Endothelial cell (in vitro differentiated cells): ENCODE measurements around the gene LRIG1. TPM values are rescaled to one million over a fixed set of nuclear protein-coding genes. Genes with fewer than 3 reads are reported as not detected.

Source experiments
- DNase-seq: peaks from one replicate; pipeline ENCODE4 v3.0.0; 2021; ENCODE audit warnings: low spot score
- H3K27ac Mint-ChIP-seq: one replicate; pipeline ENCODE4 v1.8.0; 2021; ENCODE audit warnings: mixed read lengths, inconsistent platforms; ENCODE audit not compliant: unreplicated experiment
- H3K27me3 Mint-ChIP-seq: one replicate; pipeline ENCODE4 v1.8.0; 2021; ENCODE audit warnings: mild to moderate bottlenecking, moderate library complexity, mixed read lengths, inconsistent platforms; ENCODE audit not compliant: unreplicated experiment
- H3K36me3 Mint-ChIP-seq: one replicate; pipeline ENCODE4 v1.8.0; 2021; ENCODE audit warnings: mild to moderate bottlenecking, low read depth, mixed read lengths, inconsistent platforms; ENCODE audit not compliant: unreplicated experiment
- H3K4me1 Mint-ChIP-seq: one replicate; pipeline ENCODE4 v1.8.0; 2021; ENCODE audit warnings: mild to moderate bottlenecking, mixed read lengths, inconsistent platforms; ENCODE audit not compliant: unreplicated experiment
- H3K4me3 Mint-ChIP-seq: one replicate; pipeline ENCODE4 v1.8.0; 2021; ENCODE audit warnings: mild to moderate bottlenecking, mixed read lengths, inconsistent platforms; ENCODE audit not compliant: unreplicated experiment
- H3K9me3 Mint-ChIP-seq: one replicate; pipeline ENCODE4 v1.8.0; 2021; ENCODE audit warnings: mixed read lengths, inconsistent platforms; ENCODE audit not compliant: unreplicated experiment
- CTCF ChIP-seq: fragments of 200-600 bp; sonication (generic); IDR thresholded peaks from one replicate; pipeline ENCODE4 v1.5.0; 2021; ENCODE audit warnings: antibody characterized with exemption; ENCODE audit not compliant: unreplicated experiment
- total RNA-seq: library from RNA; stranded (reverse); fragmentation: NEBNext Ultra II Directional; extraction: Animal tissue kit (Norgen Biotek cat#: 25700); gene quantifications from one replicate; pipeline ENCODE4 v1.2.1, GENCODE V29; 2021; ENCODE audit not compliant: unreplicated experiment

LRIG1 gene
- total RNA-seq, 1 donor from 2014 or later, result 25.1 TPM

- peaks cover 3% of the 10 kb centered on the region for H3K36me3 Mint-ChIP-seq
- no peak overlapping the region for H3K4me3 Mint-ChIP-seq
- H3K9me3 Mint-ChIP-seq, result no peaks in the 10 kb centered on the region
- H3K4me1 Mint-ChIP-seq, result no peaks in the 10 kb centered on the region
- TF ChIP-seq CTCF, result no peak
- no peaks in the 10 kb centered on the region for H3K27me3 Mint-ChIP-seq
- no peak overlapping the region for H3K27ac Mint-ChIP-seq
- DNase-seq, result no peak
Measured at GRCh38 chr3:66538390-66538789, 37.6 kb upstream of the LRIG1 start.

GRCh38 chr3:66537735-66538134 lies 36.9 kb upstream of the LRIG1 start:
- H3K9me3 Mint-ChIP-seq, result no peaks in the 10 kb centered on the region
- no peak overlapping the region for H3K27ac Mint-ChIP-seq
- H3K36me3 Mint-ChIP-seq, result peaks cover 3% of the 10 kb centered on the region
- no peak for DNase-seq
- TF ChIP-seq CTCF, result no peak
- no peaks in the 10 kb centered on the region for H3K4me1 Mint-ChIP-seq
- no peak overlapping the region for H3K4me3 Mint-ChIP-seq
- no peaks in the 10 kb centered on the region for H3K27me3 Mint-ChIP-seq

GRCh38 chr3:66536791-66537190 lies 36.0 kb upstream of the LRIG1 start:
- Mint-ChIP-seq H3K9me3 (no peaks in the 10 kb centered on the region), H3K4me3 (no peak overlapping the region), H3K36me3 (peaks cover 3% of the 10 kb centered on the region), H3K4me1 (no peaks in the 10 kb centered on the region), H3K27ac (no peak overlapping the region), H3K27me3 (no peaks in the 10 kb centered on the region)
- no peak for TF ChIP-seq CTCF
- DNase-seq, result no peak

GRCh38 chr3:66534304-66534845 lies 33.6 kb upstream of the LRIG1 start:
- Mint-ChIP-seq H3K4me1 (no peaks in the 10 kb centered on the region), H3K9me3 (no peaks in the 10 kb centered on the region)
- no peak for DNase-seq

GRCh38 chr3:66532613-66533012 lies 31.8 kb upstream of the LRIG1 start:
- DNase-seq, result no peak
- Mint-ChIP-seq H3K4me1 (no peaks in the 10 kb centered on the region), H3K36me3 (no peaks in the 10 kb centered on the region), H3K4me3 (no peak overlapping the region), H3K9me3 (no peaks in the 10 kb centered on the region), H3K27ac (no peak overlapping the region), H3K27me3 (no peaks in the 10 kb centered on the region)
- no peak for TF ChIP-seq CTCF

More at GRCh38 chr3:66534304-66534845, 33.6 kb upstream of the LRIG1 start:
- TF ChIP-seq CTCF, result no peak
- H3K27ac Mint-ChIP-seq, result no peak overlapping the region
- no peak overlapping the region for H3K4me3 Mint-ChIP-seq
- no peaks in the 10 kb centered on the region for H3K27me3 Mint-ChIP-seq
- H3K36me3 Mint-ChIP-seq, result no peaks in the 10 kb centered on the region
